ENCODE data around the gene PTN.
"Not testable (repeated sequence)": the region's sequence is repeated elsewhere in the genome, so short reads cannot be mapped to it uniquely, and the experiment has no call there.

The PTN gene

GRCh38 chr7:137266764-137267163, 76.8 kb downstream of the PTN start:
- H3K27me3 Mint-ChIP-seq = no peaks in the 10 kb centered on the region
- H3K9me3 Mint-ChIP-seq = peaks cover 44% of the 10 kb centered on the region
- intact Hi-C loops (cut with micrococcal nuclease) = no loop called here
- H3K36me3 Mint-ChIP-seq (ENCODE audit: low read depth) = no peaks in the 10 kb centered on the region
- H3K4me1 Mint-ChIP-seq (ENCODE audit: low read depth) = no peaks in the 10 kb centered on the region
- H3K4me3 Mint-ChIP-seq = no peak overlapping the region
- H3K27ac Mint-ChIP-seq = no peak overlapping the region

GRCh38 chr7:137265480-137265879, 78.1 kb downstream of the PTN start:
- not testable (repeated sequence) for H3K27me3 Mint-ChIP-seq; H3K36me3 Mint-ChIP-seq (ENCODE audit: low read depth)

GRCh38 chr7:137262599-137262998, 80.9 kb downstream of the PTN start:
- intact Hi-C loops (cut with micrococcal nuclease) = no loop called here
- H3K4me1 Mint-ChIP-seq (ENCODE audit: low read depth) = no peaks in the 10 kb centered on the region
- no peaks in the 10 kb centered on the region for H3K36me3 Mint-ChIP-seq (ENCODE audit: low read depth)
- H3K27ac Mint-ChIP-seq = no peak overlapping the region
- peaks cover 22% of the 10 kb centered on the region for H3K9me3 Mint-ChIP-seq
- no peaks in the 10 kb centered on the region for H3K27me3 Mint-ChIP-seq
- H3K4me3 Mint-ChIP-seq = no peak overlapping the region

More at GRCh38 chr7:137265480-137265879, 78.1 kb downstream of the PTN start:
- peaks cover 42% of the 10 kb centered on the region for H3K9me3 Mint-ChIP-seq
- H3K4me3 Mint-ChIP-seq; intact Hi-C loops (cut with micrococcal nuclease); H3K27ac Mint-ChIP-seq; H3K4me1 Mint-ChIP-seq (ENCODE audit: low read depth): not testable (repeated sequence)

- Mint-ChIP-seq H3K27ac (no peak overlapping the region), H3K36me3 (ENCODE audit: low read depth) (no peaks in the 10 kb centered on the region), H3K4me1 (ENCODE audit: low read depth) (no peaks in the 10 kb centered on the region), H3K9me3 (peaks cover 12% of the 10 kb centered on the region), H3K27me3 (no peaks in the 10 kb centered on the region), H3K4me3 (no peak overlapping the region)
- intact Hi-C loops (cut with micrococcal nuclease) = no loop called here
Observed at GRCh38 chr7:137258552-137258951, 85.0 kb downstream of the PTN start.

GRCh38 chr7:137254766-137255165, 88.8 kb downstream of the PTN start:
- Mint-ChIP-seq H3K27me3 (no peaks in the 10 kb centered on the region), H3K4me3 (no peak overlapping the region), H3K27ac (no peak overlapping the region), H3K9me3 (no peaks in the 10 kb centered on the region), H3K36me3 (ENCODE audit: low read depth) (no peaks in the 10 kb centered on the region), H3K4me1 (ENCODE audit: low read depth) (no peaks in the 10 kb centered on the region)
- intact Hi-C loops (cut with micrococcal nuclease) = no loop called here

GRCh38 chr7:137245890-137246289, 97.6 kb downstream of the PTN start:
- intact Hi-C loops (cut with micrococcal nuclease) = no loop called here

GRCh38 chr7:137245186-137245585, 98.3 kb downstream of the PTN start:
- Mint-ChIP-seq H3K27me3 (no peaks in the 10 kb centered on the region), H3K36me3 (ENCODE audit: low read depth) (no peaks in the 10 kb centered on the region)

More at GRCh38 chr7:137245890-137246289, 97.6 kb downstream of the PTN start:
- Mint-ChIP-seq H3K27ac (no peak overlapping the region), H3K4me1 (ENCODE audit: low read depth) (no peaks in the 10 kb centered on the region), H3K9me3 (no peaks in the 10 kb centered on the region), H3K27me3 (no peaks in the 10 kb centered on the region), H3K4me3 (no peak overlapping the region), H3K36me3 (ENCODE audit: low read depth) (no peaks in the 10 kb centered on the region)

GRCh38 chr7:137243741-137244140, 99.8 kb downstream of the PTN start:
- Mint-ChIP-seq H3K36me3 (ENCODE audit: low read depth) (no peaks in the 10 kb centered on the region), H3K27ac (no peak overlapping the region), H3K27me3 (no peaks in the 10 kb centered on the region), H3K9me3 (no peaks in the 10 kb centered on the region), H3K4me3 (no peak overlapping the region), H3K4me1 (ENCODE audit: low read depth) (no peaks in the 10 kb centered on the region)
- intact Hi-C loops (cut with micrococcal nuclease) = no loop called here

More at GRCh38 chr7:137245186-137245585, 98.3 kb downstream of the PTN start:
- Mint-ChIP-seq H3K4me3 (no peak overlapping the region), H3K4me1 (ENCODE audit: low read depth) (no peaks in the 10 kb centered on the region), H3K9me3 (no peaks in the 10 kb centered on the region), H3K27ac (no peak overlapping the region)
- intact Hi-C loops (cut with micrococcal nuclease) = no loop called here

GRCh38 chr7:137242616-137243015, 100.9 kb downstream of the PTN start:
- no peak overlapping the region for H3K4me3 Mint-ChIP-seq
- H3K4me1 Mint-ChIP-seq (ENCODE audit: low read depth) = no peaks in the 10 kb centered on the region
- H3K9me3 Mint-ChIP-seq = no peaks in the 10 kb centered on the region
- no peak overlapping the region for H3K27ac Mint-ChIP-seq
- H3K27me3 Mint-ChIP-seq = no peaks in the 10 kb centered on the region
- intact Hi-C loops (cut with micrococcal nuclease) = no loop called here
- H3K36me3 Mint-ChIP-seq (ENCODE audit: low read depth) = no peaks in the 10 kb centered on the region

GRCh38 chr7:137241655-137242360, 101.7 kb downstream of the PTN start:
- Mint-ChIP-seq H3K27me3 (no peaks in the 10 kb centered on the region), H3K9me3 (no peaks in the 10 kb centered on the region), H3K36me3 (ENCODE audit: low read depth) (no peaks in the 10 kb centered on the region), H3K4me3 (no peak overlapping the region), H3K4me1 (ENCODE audit: low read depth) (no peaks in the 10 kb centered on the region), H3K27ac (no peak overlapping the region)
- intact Hi-C loops (cut with micrococcal nuclease) = no loop called here

GRCh38 chr7:137239186-137239585, 104.3 kb downstream of the PTN start:
- H3K27me3 Mint-ChIP-seq; H3K27ac Mint-ChIP-seq; H3K4me3 Mint-ChIP-seq; H3K9me3 Mint-ChIP-seq; H3K4me1 Mint-ChIP-seq (ENCODE audit: low read depth); intact Hi-C loops (cut with micrococcal nuclease); H3K36me3 Mint-ChIP-seq (ENCODE audit: low read depth): not testable (repeated sequence)

GRCh38 chr7:137235434-137235833, 108.1 kb downstream of the PTN start:
- intact Hi-C loops (cut with micrococcal nuclease) = no loop called here
- H3K27ac Mint-ChIP-seq = no peak overlapping the region
- H3K4me3 Mint-ChIP-seq = no peak overlapping the region
- H3K9me3 Mint-ChIP-seq = peaks cover 19% of the 10 kb centered on the region
- H3K27me3 Mint-ChIP-seq = no peaks in the 10 kb centered on the region
- H3K36me3 Mint-ChIP-seq (ENCODE audit: low read depth) = no peaks in the 10 kb centered on the region
- H3K4me1 Mint-ChIP-seq (ENCODE audit: low read depth) = no peaks in the 10 kb centered on the region

GRCh38 chr7:137231167-137231566, 112.4 kb downstream of the PTN start:
- Mint-ChIP-seq H3K36me3 (ENCODE audit: low read depth) (no peaks in the 10 kb centered on the region), H3K27ac (no peak overlapping the region), H3K9me3 (peaks cover 24% of the 10 kb centered on the region), H3K4me3 (no peak overlapping the region), H3K4me1 (ENCODE audit: low read depth) (no peaks in the 10 kb centered on the region), H3K27me3 (no peaks in the 10 kb centered on the region)
- intact Hi-C loops (cut with micrococcal nuclease) = no loop called here

GRCh38 chr7:137221467-137221866, 122.1 kb downstream of the PTN start:
- Mint-ChIP-seq H3K36me3 (ENCODE audit: low read depth) (no peaks in the 10 kb centered on the region), H3K4me1 (ENCODE audit: low read depth) (no peaks in the 10 kb centered on the region), H3K4me3 (no peak overlapping the region), H3K27me3 (no peaks in the 10 kb centered on the region), H3K27ac (no peak overlapping the region), H3K9me3 (peaks cover 46% of the 10 kb centered on the region)
- intact Hi-C loops (cut with micrococcal nuclease) = no loop called here

GRCh38 chr7:137213744-137214143, 129.8 kb downstream of the PTN start:
- H3K4me3 Mint-ChIP-seq = no peak overlapping the region
- H3K4me1 Mint-ChIP-seq (ENCODE audit: low read depth) = no peaks in the 10 kb centered on the region
- intact Hi-C loops (cut with micrococcal nuclease) = no loop called here
- H3K27ac Mint-ChIP-seq = no peak overlapping the region
- no peaks in the 10 kb centered on the region for H3K27me3 Mint-ChIP-seq
- H3K9me3 Mint-ChIP-seq = peaks cover 52% of the 10 kb centered on the region
- no peaks in the 10 kb centered on the region for H3K36me3 Mint-ChIP-seq (ENCODE audit: low read depth)
